NCI-H446 (cell line): ENCODE data around the gene SNX21.
A peak's percentile ranks its signal among the peaks of the same experiment; 100 is the strongest.
"Not testable (repeated sequence)": the region's sequence is repeated elsewhere in the genome, so short reads cannot be mapped to it uniquely, and the experiment has no call there.

Experiments
- DNase-seq, 2 experiments: peaks; one replicate each; lab custom pipeline; 2025; lab: John Stamatoyannopoulos, UW

SNX21 gene

DNA sequence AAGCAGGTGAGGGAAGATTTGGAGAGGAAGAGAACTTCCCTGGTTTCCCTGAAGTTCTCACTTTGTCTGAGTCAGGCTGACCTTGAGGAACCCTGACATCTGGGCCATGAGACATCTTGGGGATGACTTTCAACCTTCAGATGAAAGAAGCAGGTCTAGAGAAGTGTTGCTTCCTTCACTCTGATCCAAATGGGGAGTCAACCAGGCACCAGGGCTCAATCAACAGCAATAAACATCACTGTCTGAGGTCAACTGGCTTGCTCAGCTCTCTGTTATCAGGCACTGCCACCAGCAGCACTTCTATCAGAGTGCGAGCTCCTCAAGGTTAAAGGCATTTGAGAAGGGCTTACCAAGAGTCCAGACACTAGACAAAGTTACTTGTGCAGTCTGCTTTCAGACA, 17.3 kb downstream of the SNX21 start:
- DNase-seq, result no peak

GRCh38 chr20:45851501-45851900, 17.9 kb downstream of the SNX21 start:
- no peak for DNase-seq

DNA sequence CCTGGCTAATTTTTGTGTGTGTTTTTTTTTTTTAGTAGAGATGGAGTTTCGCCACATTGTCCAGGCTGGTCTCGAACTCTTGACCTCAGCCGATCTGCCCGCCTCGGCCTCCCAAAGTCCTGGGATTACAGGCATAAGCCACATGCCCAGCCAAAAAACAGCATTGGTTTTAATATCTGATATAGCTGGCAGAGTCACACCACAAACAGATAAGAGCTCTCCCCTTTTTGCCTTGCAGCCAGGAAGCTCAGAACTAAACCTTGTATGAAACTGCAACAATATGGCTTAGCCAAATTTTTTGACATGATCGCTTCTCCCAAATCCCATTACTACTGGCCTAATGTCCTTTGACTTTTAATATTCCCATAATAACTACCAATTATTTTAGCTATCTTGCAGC, 18.7 kb downstream of the SNX21 start:
- DNase-seq, result no peak

GRCh38 chr20:45853484-45853883, 19.9 kb downstream of the SNX21 start:
- no peak for DNase-seq

DNA sequence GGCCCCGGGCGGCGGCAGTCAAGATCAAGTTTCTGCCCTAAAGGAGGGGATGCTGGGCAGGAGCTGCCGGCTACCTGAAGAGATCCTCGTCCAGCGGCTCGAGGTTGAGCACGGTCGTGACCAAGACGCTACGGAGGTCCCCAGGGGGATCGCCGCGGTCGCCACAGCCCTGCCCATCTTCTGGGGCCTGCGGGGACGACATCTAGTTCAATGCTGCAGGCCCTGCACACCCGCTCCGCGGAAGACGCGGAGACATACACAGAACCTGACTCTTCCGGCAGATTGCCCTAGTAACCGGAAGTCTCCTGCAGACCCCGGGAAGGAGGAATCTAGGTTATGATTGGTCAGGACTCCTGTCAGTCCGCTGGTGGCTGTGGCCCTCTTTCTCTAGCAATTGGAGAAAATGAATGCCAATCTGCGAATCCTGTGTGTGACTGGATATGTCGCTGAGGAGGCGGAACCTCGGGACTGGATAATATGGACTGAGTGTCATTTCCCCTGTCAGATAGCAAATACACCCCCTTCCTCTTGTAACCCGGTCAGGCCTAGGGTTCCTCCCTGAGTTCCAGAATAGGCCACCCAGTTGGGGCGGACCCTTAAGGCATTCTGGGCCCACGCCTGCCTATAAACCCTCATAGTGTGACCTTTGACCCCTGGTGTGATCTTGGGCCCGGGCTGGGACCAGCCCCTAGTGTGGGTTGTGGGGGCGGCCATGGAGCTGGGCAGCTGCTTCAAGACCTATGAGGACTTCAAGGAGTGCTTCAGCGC, 23.7 kb downstream of the SNX21 start, which contains the start of the genes ACOT8 and ZSWIM3:
Gene ACOT8 (minus strand): TSS at position 279 of the 768 bp plus-strand sequence. CDS start 77 bp downstream, at position 202.
Gene ZSWIM3 (plus strand): TSS at position 501 of the 768 bp plus-strand sequence. CDS start 212 bp downstream, at position 713.
- DNase-seq, result peak; percentile 100

DNA sequence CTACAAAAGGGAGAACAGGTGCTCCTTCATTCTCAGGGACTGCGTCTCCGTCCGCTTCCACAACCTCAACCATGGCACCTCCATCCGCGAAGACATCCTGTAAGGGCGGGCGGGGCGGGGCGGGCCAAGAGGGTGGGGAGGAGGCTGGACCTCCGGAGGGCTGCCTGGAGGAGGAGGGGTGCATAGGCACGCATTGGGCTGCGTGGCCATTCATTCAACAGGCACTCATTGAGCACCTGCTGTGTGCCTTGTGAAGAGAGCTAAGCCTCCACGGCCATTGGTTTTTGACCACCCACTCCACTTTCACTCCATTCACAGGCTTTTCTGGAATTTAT, 24.2 kb downstream of the SNX21 start:
- DNase-seq, result peak; percentile 29 to 56

DNA sequence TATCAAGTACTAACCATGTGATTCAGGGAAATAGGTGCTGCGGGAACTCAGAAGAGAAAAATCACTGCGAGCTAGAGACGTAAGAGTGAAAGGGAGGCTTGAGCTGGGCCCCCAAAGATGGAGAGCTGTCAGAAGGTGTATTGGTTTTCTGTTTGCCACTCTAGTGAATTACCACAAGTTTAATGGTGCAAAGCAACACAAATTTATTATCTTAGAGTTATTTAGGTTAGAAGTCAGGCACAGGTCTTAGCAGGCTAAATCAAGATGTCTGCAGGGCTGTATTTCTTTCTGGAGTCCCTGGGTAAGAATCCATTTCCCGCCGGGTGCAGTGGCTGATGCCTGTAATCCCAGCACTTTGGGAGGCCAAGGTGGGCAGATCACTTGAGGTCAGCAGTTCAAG, 26.3 kb downstream of the SNX21 start:
- no peak for DNase-seq

- no peak for DNase-seq
Observed at GRCh38 chr20:45860560-45861220, 27.1 kb downstream of the SNX21 start.

DNA sequence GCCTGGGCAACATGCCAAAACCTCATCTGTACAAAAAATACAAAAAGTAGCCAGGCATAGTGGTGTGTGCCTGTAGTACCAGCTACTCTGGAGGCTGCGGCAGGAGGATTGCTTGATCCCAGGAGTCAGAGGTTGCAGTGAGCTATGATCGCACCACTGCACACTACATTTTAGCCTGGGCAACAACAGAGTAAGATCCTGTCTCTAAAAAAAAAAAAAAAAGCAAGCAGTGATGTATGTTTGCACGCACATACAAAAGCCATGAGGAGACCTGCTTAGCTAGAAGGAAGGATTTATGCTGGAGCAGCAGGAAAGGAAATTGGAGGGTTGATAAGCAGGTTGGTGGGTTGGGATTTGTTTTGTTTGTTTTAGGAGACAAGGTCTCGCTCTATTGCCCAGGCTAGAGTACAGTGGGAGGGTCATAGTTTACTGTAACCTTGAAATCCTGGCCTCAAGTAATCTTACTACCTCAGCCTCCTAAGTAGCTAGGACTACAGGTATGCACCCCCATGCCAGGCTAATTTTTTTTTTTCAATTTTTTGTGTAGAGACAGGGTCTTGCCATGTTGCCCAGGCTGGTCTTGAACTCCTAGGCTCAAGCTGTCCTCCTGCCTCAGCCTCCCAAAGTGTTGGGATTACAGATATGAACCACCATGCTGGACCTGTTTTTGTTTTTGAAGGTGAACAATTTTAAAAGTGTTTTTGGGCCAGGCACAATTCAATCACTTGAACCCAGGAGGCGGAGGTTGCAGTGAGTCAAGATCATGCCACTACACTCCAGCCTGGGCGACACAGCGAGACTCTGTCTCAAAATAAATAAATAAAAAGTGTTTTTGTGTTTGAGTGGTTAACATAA, 27.8 kb downstream of the SNX21 start:
- DNase-seq, result peak in 1 of 2 experiments; percentile 33

DNA sequence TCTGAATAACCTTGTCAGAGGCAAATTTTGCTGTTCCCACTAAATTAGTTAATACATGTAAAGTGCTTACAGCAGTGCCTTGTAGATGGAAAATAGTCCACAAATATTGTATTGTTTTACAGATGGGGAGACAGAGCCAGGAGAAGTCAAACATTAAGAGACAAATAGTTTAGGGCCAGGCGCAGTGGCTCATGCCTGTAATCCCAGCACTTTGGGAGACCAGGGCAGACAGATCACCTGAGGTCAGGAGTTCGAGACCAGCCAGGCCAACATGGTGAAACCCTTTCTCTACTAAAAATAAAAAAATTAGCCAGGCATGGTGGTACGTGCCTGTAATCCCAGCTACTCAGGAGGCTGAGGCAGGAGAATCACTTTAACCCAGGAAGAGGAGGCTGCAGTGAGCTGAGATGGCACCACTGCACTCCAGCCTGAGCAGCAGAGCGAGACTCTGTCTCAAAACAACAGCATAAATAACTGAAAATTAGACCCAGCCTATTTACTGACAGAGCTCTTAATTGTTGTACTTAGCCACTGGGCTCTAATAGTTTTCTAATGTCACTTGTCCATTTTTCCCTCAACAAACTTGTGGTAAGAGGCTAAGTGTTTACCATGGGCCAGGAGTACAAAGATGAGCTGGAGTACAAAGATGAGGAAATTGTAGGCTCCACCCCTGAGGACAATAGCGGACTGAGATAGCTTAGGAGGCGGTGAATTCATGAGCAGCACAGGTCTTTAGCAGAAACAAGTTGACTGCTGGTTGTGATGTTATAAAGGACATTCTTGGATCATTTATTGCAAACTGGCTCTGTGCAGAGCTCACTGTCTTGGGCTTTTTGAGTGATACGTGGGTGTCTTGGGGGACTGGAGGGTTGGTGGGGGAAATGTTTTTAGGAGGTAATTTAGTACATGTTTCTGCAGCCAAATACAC, 30.2 kb downstream of the SNX21 start:
- no peak for DNase-seq

GRCh38 chr20:45866454-45866853, 32.9 kb downstream of the SNX21 start:
- DNase-seq, result no peak

- DNase-seq, result no peak
Observed at GRCh38 chr20:45867136-45867818, 33.7 kb downstream of the SNX21 start.

DNA sequence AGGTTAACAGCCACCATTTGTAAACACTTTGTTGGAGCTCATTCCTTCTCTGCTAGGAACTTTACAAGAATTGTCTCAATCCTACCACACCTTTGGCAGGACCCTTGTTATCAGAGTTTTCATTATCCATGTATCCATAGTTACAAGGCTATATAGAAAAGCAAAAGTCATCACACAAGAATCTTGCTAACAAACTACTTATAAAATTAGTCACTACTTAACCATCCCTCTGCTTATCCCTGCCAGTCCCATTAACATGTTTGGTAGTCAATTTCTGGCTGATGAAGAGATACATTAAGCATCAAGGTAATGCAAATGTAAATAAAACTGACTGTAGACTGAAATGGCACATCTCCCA, 34.2 kb downstream of the SNX21 start:
- no peak for DNase-seq

- DNase-seq, result no peak
Observed at GRCh38 chr20:45872626-45873025, 39.0 kb downstream of the SNX21 start.

- DNase-seq, result no peak
Observed at GRCh38 chr20:45873409-45874103, 40.0 kb downstream of the SNX21 start.

GRCh38 chr20:45874104-45874481, 40.5 kb downstream of the SNX21 start:
- DNase-seq, result not testable (repeated sequence)

DNA sequence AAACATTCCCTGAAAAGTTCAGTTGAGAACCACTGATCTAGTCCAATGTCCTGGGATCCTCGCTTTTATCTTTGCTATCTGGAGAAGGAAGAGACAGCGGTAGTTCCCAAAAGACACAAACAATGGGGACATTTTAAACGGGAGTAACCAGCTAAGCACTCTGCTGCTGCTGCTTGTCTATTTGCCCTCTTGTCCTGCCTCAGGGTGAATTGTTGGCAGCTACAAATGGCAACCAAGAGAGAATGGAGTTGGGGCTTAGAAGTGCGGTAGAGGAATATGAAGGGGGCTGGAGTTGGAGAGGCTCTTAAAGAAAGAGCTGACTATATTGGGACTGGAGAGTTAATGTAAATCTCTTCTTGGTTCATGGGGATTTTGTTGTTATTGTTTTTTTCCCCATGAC, 41.0 kb downstream of the SNX21 start:
- no peak for DNase-seq

DNA sequence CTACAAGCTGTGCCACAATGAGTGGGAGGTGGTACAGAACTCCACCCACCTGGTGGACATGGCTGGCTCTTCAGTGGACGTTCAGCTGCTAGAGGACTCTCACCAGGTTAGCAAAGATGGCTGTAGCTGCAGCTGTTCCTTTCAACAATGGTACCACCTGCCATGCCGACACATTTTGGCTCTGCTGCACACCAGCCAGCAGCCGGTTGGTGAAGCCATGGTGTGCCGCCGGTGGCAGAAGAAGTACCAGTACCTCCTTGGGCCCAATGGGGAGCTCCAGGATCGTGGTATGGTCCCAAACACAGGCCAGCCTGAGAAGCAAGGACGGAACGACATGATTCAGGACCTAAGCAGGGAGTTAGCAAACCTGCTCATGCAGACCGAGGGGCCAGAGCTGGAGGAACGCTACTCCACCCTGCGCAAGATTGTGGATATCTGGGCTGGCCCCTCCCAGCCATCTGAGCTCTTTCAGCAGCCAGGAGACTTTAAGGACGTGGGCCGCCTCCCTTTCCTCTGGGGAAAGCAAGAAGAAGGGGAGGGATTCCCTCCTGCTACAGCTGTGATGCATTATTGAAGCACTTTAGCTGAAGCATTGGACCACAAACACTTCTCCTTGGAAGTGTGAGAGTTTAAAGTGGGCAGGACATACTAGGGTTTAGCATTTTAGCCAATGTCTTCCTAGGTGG, 44.6 kb downstream of the SNX21 start:
- no peak for DNase-seq

DNA sequence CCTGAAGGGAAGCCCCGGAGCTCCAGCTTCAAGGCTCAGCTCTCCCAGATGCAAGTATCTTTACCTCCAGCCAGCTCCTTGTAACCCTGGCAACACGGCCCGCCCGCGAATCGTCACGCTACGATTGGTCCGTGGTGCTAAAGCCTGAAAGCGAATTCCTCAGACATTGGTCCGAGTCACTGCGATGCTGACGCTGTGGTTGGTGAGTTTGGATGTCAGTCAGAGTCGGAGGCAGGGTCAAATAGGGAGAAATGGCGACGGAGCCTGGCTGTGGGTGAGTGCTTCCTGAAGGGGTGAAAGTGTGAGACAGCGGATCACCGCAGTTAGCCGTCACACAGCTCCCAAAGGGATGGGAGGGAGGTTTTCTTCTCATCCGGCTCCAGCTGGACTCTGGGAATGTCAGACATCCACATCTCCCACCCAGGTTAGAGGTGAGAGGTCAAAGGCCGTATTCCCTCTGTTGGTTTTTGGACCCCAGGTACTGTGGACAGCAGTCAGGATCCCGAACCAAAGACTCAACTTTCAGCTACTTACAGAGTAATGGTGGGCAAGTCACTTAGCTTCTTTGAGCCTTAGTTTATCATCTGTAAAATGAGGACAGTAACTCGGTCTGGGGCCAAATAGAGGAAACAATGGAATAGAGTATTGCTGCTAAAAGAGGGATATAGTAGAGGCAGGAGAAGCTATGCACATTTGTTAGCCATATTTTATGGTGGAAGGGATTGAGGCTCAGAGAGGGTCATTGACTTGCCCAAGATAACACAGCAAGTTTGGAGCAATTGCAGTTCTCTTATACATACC, 47.6 kb downstream of the SNX21 start, which contains the start of gene ZSWIM1:
Gene ZSWIM1 (plus strand): TSS at position 240 of the 801 bp plus-strand sequence. CDS start 1,366 bp downstream, outside the sequence.
- DNase-seq, result peak; percentile 99
